PFSK-1 (cell line): ENCODE results near the gene CACNA1C.

ENCODE experiments used
- FOXP2 ChIP-seq: optimal IDR thresholded peaks from 2 replicates; pipeline ENCODE3; 2011; ENCODE audit warnings: borderline replicate concordance, control low read depth, inconsistent platforms; ENCODE audit not compliant: insufficient read depth; ENCODE audit errors: extremely low read length, extremely low read depth
- POLR2AphosphoS5 ChIP-seq: IDR thresholded peaks from 2 replicates; pipeline ENCODE4 v1.6.1; 2012; ENCODE audit warnings: low read depth, mild to moderate bottlenecking, control low read depth, low read length, moderate library complexity
- REST ChIP-seq, 2 experiments: IDR thresholded peaks; 2 replicates each; pipeline versions ENCODE4 v1.6.1 to v1.8.0; 2011 to 2012; ENCODE audit warnings: low read depth in 2 of 2, low read length in 2 of 2, control low read depth in 1 of 2, inconsistent platforms in 1 of 2, mild to moderate bottlenecking in 1 of 2, moderate library complexity in 1 of 2; ENCODE audit not compliant: insufficient read depth in 1 of 2
- SIN3A ChIP-seq: IDR thresholded peaks from 2 replicates; pipeline ENCODE4 v1.6.1; 2012; ENCODE audit warnings: mild to moderate bottlenecking, low read length, moderate library complexity, borderline replicate concordance; ENCODE audit not compliant: insufficient read depth
- TAF1 ChIP-seq: IDR thresholded peaks from 2 replicates; pipeline ENCODE4 v1.6.1; 2012; ENCODE audit warnings: low read length, control low read depth, borderline replicate concordance; ENCODE audit not compliant: insufficient read depth

Gene CACNA1C

GRCh38 chr12:2690348-2691005, 637.7 kb downstream of the CACNA1C start:
- TF ChIP-seq POLR2AphosphoS5 (no peak), REST (IDR thresholded peaks at IDR 0.05; ENCODE audit: insufficient read depth in 1 of 2, low read depth in 2 of 2, low read length in 2 of 2) (no peak), SIN3A (no peak), TAF1 (no peak), FOXP2 (no peak)

GRCh38 chr12:2691006-2691344, 638.2 kb downstream of the CACNA1C start:
- TF ChIP-seq REST (IDR thresholded peaks at IDR 0.05; ENCODE audit: insufficient read depth in 1 of 2, low read depth in 2 of 2, low read length in 2 of 2) (no peak), SIN3A (no peak), FOXP2 (no peak), TAF1 (no peak), POLR2AphosphoS5 (no peak)

DNA sequence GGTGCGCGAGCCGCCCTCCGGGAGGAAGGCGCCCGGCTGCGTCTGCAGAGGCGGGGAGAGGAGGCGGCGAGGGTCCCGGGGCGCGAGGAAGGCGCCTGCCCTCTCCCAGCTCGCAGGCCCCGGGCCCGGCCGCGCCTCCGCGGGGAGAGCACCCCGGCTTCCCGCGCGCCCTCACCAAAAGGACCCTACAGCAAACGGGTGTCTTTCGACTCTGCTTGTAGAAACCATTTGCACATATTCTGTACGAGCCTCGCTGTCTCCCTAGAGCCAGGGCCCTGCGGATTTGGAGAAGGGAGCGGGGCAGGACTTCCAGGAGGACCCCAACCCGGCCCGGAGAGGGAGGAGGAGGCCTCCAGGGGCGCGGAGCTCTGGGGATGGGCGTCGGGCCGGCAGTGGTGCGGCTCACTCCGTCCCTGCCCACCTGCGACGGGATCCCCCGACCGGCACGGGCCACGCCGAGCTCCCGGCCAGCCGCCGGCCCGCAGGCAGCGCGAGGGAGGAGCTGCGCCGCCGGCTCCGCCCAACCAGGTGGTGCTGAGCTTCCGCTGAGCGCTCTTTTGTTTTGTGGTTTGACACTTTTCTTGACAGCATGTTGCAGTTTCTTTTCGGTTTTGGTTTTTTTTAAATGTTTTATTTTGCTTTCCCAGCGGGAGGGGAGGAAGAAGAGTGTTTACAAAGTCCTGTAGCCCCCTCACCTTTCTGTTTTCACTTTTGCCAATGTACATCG, 638.7 kb downstream of the CACNA1C start:
- TF ChIP-seq POLR2AphosphoS5 (no peak), TAF1 (no peak), SIN3A (no peak), REST (IDR thresholded peaks at IDR 0.05; ENCODE audit: insufficient read depth in 1 of 2, low read depth in 2 of 2, low read length in 2 of 2) (no peak)

GRCh38 chr12:2692080-2692479, 639.3 kb downstream of the CACNA1C start:
- TF ChIP-seq TAF1 (no peak), FOXP2 (no peak), SIN3A (no peak), REST (IDR thresholded peaks at IDR 0.05; ENCODE audit: insufficient read depth in 1 of 2, low read depth in 2 of 2, low read length in 2 of 2) (no peak), POLR2AphosphoS5 (no peak)
